Stimulated activated CD4-positive, alpha-beta T cell treated with anti-CD3 and anti-CD28 coated beads, Interleukin-2, amount 100 ng/mL, for 24 hours (primary cell): ENCODE data around the gene SUGCT.

ENCODE experiments used
- DNase-seq, 2 donors: peaks; one replicate each; pipeline ENCODE4 v3.0.0-alpha.2; 2020

The SUGCT gene

DNA sequence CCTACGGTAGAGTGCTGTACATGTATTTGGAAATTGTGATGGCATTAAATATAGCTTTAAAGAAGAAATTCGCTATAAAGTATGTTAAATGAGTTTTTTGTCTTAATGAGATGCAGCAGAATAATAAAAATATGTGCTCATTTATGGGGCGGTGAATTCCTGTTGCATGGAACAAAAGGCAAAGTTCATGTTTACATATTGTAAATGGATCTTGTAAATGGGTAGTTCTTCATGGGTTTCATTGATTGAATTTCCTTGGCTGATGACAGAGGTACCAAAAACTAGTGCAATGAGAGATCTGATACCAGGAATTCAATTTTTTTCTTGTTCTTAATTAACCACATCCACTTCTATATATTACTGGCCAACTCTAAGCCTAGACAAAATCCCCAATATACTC is 284.2 kb downstream of the SUGCT start:
- no peak for DNase-seq

DNA sequence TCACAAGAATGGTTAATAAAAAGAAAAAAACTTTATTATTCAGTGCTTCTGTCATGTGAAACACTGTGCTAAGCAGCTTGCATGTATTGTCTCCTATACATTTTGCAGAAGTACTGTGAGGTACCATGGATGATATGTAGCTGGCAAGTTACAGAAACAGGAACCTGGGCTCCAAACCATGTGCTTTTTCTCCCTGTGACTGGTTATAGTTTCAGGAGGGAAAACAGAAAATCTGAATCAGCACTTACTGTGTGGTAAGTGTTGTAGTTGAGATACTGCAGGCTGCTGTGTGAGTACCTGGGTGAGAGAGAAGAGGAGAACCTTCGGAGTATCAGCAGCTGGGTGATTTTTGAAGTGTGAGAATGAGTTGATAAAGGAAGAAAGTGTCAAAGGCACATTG is 285.0 kb downstream of the SUGCT start:
- no peak for DNase-seq

DNA sequence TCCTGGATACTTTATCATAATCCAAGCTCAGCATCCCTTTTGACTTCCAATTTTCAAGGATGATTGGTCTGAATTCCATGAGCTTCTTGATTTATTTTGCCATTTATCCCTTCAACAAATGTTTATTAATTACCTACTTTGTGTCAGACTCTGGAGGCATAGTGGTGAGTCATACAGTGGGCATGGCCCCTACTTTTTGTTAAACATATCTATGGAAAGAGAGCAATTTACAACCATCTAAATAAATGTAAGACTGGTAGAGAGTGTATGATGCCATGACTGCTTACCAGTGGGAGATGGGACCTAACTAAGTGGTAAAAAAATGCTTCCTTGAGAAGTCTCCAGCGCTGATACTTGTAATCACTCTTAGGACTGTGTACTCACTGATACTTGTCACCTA is 286.6 kb downstream of the SUGCT start:
- no peak for DNase-seq

DNA sequence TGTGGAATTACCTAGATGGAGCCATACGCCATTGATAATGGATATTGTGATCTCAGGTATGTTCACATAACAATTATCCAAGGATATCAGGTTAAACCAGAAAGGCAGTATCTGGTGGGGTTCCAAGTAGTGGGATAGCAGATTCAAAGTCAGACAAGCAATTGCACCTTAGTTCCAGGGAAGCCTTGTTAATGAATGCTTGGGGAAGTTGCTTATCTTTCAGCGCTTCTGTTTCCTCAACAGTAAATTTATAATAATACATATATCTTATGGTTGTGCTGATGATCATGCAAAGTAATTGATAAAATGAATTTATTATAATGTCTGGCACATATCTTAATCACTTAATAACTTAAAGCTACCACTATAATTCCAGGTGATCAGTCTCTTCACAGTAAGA is 290.9 kb downstream of the SUGCT start:
- DNase-seq = no peak

DNA sequence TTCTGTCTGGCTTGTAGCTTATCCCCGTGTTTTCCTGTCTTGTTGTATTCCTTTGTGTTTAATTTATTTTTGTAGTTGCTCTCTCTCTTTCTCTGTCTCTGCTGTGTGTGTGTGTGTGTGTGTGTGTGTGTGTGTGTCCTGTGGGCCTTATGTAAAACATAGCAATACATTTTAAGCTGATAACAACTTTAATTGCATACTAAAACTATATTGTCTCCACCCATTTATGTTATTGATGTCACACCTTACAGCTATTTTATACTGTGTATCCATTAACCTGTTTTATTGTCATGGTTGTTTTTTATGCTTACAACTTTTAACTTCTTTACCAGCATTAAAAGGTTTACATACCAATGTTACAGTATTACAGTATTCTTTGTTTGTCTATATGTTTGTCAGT is 293.6 kb downstream of the SUGCT start:
- DNase-seq = no peak

DNA sequence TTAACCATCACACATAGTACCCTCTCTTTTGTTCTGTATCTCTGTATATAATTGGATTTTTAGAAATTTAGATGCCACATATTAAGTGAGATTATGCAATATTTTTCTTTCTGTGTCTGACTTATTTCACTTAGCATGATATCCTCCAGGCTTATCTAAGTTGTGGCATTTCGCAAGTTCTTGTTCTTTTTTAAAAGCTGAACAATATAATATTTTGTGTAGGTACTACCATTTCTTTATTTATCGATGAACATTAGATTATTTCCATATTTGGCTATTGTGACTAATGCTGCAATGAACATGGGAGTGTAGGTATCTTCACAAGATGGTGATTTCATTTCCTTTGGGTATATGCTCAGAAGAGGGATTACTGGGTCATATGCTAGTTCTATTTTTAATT is 295.0 kb downstream of the SUGCT start:
- DNase-seq = no peak

DNA sequence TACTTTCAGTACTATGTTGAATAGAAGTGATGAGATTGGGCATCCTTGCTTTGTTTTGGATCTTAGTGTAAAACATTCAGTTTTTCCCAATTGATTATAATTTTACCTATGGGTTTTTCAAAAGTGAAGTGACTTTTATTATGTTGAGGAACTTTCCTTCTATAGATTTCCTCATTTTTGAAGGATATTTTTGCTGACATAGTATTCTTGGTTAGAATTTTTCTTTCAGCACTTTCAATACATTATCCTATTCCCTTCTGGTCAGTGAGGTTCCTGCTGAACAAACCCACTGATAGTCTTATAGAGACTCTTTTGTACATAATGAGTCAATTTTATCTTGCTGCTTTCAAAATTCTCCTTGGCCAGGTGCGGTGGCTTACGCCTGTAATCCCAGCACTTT is 297.2 kb downstream of the SUGCT start:
- no peak for DNase-seq

DNA sequence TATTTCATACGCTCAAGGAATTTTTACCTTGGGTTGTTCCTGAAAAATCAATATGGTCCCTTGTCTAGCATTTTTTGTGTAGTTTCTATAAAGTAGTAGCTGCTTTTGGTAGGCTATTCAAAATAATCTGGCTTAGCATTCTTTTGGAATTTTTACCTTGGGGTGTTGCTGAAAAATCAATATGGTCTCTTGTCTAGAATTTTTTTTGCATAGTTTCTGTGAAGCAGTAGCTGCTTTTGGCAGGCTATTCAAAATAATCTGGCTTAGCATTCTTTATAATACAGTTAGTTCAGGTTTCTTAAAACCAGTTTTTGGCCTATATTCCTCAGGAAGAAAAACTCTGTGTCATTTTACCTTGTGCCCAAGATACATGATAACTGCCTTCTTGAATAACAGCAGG is 301.9 kb downstream of the SUGCT start:
- DNase-seq = no peak

DNA sequence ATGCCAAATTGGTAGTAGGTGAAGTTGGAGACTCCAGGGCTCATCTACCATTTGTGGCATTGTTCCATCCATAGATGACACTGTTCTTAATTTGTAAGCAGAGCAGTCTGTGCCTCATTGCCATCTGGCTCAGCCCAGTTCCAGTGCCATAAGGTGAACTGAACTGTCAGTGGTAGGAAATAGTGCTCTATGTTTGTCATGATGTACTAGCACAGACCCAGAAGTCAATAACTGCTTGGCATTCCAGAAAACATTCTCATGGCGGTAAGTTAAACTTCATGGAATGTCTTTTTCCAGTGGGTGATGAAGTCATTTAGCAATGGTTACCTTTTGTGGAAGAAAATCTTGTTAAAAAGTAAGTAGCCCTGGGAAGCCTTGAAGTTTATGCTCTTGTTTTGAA is 302.7 kb downstream of the SUGCT start:
- no peak for DNase-seq

DNA sequence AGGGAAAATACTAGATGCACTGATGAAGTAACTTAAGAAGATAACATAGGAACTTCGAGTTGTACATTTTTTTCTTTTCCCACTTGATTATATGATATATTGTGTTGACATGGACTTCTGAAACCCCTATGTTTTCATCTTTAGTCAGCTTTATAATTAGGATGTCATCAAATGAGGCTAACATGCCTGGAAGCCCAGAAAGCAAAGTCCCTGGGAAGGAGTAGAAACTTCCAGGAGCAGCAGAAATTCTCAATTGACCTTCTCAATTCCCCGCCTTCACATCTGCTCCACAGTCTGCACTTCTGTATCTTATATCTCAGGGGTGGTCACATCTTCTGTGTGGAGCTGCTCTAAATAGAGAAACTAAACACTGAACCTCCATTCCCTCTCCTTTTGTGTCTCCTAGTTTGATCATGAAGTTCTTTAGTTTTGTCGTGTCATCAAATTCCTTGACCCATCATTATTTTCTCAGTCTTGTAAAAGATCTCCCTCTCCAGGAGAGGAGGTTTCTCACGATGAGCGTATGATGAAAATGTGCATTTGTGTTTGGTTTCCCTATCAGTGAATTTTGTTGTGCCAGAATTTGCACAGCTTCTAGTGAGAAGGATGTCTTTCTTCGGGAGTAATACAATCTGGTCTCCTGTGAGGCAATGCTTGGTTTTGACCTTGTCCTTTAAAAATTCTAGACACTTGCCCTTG is 303.3 kb downstream of the SUGCT start:
- no peak for DNase-seq

DNA sequence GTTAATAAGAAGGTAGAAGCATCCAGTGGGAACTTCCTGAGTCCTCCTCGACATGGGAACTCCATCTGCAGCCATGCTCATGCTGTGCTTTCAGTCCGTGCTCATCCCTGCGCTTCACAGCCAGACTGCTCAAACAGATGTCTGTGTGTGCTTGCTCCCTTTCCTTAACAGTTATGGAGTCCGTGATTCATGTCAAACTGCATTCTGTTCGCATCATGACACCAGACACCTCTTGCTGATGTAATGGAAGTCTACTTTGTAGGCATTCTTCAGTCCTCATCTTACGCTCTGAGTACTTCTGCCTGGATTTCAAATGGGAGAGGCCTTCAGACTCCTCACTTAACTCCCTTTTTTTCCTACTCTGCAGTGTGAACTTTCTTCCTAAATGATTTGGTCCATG is 304.9 kb downstream of the SUGCT start:
- DNase-seq = no peak

DNA sequence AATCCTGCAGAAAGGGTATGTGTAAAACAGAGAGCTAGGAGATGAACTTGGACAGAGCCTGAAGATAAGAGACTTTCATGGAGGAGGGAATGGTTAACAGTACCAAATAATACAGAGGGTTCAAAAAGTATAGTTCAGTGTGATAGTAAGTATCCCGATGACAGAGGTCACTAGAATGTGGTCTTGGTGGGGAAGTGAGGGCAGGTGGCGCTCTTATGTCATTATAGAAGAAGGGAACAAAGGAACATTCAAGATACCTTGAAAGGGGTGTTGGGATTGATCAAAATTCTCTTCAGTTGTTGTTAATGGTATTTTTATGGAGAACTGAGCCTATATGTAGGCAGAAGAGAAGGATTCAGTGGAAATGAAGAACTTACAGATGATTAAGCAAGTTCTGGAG is 312.5 kb downstream of the SUGCT start:
- DNase-seq = no peak

DNA sequence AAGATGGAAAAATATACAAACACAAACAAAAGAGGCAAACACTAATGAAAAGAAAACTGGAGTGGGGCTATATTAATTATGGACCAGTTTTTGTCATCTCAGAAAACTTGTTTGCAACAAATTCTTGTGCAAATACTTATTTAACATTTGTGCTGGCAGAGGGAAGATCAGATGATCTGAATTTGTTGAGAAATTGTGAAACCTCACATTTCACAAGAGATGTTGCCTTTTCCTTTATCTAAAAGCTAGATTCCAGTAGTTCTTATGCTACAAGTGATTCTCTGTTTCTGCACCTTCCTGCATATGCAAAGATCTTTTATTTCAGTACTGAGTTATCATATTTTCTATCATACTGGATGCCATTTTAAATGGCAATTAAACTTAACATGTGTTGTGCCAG is 320.7 kb downstream of the SUGCT start:
- DNase-seq = no peak

DNA sequence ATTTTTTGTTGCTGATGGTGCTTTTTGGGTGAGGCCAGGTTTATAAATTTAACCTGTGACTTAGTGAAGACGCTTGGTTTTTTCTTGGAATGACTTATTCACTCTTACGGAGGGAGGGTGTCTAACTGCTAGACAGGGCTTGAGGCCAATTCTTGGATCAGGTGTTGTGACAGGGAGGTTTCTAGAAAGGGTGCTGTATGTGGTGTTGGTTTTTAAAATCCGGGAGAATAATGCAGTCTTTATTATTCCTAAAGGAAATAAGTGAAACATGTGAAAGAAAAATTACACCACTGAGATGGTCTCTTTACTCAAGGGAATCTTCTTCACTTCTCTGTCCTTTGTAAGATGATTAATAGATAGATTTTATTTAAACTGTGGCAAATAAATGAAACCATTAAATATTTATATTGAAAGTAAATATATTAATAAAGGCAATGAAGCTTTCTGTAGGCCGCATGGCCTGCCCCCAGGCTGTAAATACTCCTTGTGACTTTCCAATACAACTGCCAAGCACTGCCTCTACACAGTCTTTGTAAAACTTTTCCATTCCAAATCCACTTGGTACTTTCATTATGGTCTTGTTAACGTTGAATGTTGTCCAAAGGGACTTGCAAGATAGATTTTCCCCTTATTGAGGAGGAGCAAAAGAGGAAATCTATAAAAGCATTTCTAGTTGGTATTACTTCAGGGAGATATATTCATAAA is 323.1 kb downstream of the SUGCT start:
- DNase-seq = no peak

DNA sequence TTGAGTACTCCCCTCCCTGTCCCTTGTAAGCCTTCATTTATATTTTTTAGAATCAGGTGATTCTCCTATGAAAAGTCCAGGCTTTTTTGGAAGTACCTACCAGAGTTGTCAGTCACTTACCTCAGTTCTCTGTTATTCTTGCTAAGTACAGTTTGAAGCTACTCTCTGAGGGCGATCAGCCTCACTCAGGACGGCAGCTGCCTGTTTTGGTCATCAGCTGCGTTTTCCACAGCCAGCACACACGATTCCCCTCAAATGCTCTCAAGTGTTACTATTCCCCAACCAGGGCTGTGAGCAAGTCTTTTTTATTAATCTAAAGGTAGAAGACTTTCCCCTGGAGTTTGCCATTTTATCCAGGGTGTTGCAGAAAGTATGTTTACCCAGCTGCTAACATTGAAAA is 328.6 kb downstream of the SUGCT start:
- no peak for DNase-seq

DNA sequence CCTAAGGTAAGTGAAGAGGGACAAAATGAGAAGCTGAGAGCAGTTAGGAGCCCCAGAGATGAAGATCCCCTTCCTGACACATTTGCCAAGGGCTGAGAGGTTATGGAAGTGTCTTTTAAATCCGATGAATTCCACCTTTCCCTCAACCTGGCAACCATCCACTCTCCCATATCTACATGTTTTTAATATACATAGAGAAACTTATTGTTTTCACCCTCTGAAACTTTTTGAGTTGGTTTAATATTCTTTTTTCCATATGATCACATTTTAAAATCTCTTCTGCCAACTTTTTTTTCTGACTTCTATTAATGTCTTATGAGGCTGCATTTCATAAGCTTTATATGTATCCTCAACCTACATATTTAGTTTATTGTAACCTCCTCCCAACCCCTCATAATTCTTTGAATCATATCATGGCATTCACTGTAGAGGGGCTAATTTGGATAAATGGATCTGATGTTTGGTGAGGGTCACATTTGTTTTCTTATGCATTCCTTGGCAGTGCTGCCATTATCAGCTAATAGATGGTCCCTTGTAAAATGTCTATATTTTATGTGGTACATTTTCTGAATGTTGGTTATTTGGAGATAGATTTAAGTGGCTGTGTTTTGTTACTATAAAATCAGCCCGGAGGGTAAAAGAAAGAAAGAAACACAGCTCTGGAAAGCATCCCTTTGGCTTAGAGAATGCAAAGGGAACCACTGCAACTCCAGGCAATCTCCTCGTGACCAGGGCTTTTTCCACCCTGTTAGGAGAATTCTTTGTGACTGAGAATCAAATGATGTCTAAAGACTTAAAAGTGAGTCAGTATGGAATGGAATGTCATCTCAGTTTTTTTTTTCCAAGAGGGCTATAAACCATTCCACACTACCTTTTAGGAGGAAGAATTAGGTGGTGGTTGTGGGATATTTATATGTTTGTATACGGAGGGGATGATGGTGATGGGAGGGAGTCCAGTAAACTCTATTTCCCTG is 334.4 kb downstream of the SUGCT start:
- no peak for DNase-seq

DNA sequence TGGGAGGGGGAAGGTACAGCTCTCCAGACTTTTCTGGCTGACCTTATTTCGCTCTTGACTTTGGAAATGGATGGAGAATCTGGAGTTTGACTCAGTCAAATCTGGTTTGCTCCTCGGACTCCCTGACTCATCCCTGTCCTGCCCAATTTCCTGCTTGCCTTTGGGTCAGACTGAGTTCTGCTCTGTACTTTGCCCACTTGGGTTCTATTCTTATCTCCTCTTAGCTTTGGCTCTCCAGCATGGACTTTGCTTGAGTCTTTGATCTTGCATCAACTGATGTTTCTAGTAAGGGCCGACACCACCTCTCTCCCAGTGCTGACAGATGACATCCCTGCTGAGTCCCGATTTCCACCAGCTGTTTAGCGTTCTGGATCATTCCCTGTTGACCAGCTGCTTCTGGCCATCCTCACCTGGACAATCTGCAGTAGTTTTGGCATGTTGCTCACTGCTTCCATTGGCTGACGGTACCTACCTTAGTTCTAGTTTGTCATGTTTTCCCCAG is 335.3 kb downstream of the SUGCT start:
- no peak for DNase-seq

DNA sequence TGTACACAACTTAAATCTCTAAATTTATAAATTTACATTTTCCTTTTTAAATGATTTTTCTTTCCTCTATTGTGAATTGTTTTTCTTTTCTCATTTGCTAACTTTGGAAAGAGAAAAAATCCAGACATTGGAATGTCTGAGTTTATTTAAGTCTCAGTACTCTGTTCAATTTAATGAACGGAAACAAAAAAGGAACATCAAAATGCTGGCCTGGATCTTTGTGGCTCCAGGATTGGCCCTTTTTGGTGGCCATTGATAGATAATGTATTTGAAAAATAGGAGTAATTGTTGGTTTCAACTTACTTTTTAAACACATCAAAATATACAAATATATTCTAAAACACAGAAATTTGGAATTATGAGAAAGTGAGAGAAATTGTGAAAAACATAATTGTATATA is 336.0 kb downstream of the SUGCT start:
- no peak for DNase-seq

DNA sequence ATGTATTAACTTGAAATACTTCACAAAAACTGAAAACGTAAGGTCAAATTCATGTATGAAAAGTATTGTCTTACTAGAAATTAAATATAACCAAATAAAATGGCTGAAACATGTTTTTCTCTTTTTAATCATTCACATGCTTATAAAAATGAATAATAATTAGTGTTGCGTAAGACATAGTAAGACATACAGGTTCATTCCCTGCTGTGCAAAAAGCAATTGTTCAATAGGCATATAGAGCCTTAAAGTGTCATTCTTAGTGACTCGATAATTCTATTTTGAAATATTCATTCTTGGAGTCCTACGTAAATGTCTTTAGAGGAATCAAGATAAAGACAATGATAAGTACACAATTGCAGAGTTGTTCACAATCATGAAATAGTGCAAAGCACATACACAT is 337.1 kb downstream of the SUGCT start:
- no peak for DNase-seq

DNA sequence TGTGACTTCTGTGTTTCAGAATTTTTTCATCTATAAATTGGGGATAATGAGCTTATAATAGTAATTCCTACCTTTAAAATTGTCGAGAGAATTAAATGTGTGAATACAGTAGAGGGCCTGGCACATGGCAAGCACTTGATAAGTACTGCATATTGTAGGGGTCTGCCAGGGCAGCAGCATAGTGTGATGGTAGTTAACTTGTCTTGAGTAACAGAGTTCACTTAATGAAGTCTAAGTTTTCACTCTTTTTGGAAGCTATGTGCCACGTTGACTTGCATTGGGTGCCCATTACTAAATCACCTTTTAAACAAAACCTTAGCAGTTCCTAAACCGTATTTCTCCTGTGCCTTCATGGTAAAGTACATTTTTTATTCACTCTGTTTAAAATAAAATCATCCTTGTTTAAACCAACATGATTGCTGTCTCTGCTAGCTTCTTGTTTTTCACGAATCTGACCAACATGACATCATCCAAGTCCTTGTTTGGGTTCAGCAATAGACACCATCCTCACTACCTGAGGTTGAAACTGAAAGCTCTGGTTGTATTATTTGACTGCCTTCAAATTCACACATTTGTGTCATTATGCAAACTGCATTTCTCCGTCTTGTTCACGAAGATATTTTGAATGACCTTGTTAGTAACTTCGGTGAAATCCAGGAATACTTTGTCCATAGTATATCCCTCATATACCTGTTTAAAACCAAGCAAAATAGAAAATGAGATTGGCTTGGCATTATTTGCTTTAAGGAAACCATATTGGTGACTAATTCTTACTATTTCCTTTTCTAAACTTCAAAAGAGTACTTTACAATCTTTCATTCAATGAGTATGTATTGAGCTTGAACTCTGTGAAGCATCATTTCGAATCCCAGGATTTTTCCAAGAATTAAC is 340.2 kb downstream of the SUGCT start:
- DNase-seq = no peak

DNA sequence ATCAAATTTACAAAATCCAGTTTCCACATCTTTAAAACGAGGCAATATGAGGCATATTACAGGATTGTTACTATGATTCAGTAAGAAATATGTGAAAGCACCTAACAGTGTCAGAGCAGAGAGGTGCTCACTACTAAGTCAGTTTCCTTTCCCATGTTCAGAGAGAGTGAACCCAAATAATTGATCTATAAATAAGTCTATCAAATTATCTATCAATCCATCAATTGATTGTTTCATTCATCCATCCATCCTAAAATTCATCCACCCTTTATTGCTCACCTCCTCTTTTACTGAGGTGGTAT is 340.8 kb downstream of the SUGCT start:
- no peak for DNase-seq

DNA sequence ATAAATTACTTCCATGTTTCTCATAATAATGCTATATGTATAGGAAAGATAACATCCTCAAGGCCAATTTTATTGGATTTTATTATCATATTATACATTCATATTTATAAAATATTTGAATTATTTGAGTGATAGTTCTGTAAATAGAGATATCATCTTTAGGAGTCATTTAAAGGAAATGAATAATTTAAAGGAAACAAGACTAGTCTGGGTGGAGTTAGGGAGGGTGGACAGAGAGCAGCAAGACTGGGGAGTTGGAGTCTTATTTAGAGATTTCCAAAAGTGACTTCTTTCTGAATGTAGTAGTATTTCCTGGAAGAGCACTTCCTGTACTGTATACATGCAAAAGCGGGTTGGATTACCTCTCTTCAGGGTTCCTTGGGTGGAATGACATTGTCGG is 342.3 kb downstream of the SUGCT start:
- no peak for DNase-seq

DNA sequence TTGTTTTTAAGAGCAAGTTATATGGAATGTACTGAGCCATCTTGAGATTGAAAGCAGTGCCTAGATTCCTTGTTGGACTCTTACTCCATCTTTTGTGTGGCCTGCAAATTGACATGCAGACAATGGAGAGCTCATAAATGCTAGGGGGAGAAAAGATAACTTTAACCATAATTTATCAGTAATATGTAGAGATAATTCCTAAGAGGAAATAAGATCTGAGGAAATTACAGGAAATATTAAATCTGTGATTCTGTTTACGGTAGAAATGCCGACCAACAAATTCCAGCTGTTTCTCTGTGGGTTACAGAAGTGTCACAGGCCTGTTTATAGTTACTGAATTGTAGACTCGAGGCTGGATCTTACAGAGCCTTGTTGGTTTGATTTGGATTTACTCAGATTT is 348.0 kb downstream of the SUGCT start:
- no peak for DNase-seq
